Gastroesophageal sphincter (tissue), 4 donors: Measurements from ENCODE around the gene TMEM198. TPM values are rescaled to one million over a fixed set of nuclear protein-coding genes. Genes with fewer than 3 reads are reported as not detected.

Source experiments
- ATAC-seq: fragments of 150-250 bp; one replicate; pipeline ENCODE4 v1.9.1; 2016; ENCODE audit warnings: mild to moderate bottlenecking, moderate library complexity
- H3K27ac ChIP-seq, 4 donors: fragments of 200-600 bp; sonication (generic) in 3 of 4; 1 replicate in 3 of 4; 2 replicates in 1 of 4; pipeline ENCODE4 v1.5.1; 2016 to 2019
- H3K27me3 ChIP-seq: fragments of 200-600 bp; sonication (generic); one replicate; pipeline ENCODE4 v1.5.1; 2019
- H3K36me3 ChIP-seq, 2 donors: fragments of 200-600 bp; sonication (generic); one replicate each; pipeline ENCODE4 v1.5.1; 2019; ENCODE audit warnings: control low read depth in 1 of 2
- H3K4me1 ChIP-seq, 3 donors: fragments of 200-600 bp; sonication (generic); 1 replicate in 2 of 3; 2 replicates in 1 of 3; pipeline ENCODE4 v1.5.1; 2016 to 2019; ENCODE audit warnings: control low read depth in 2 of 3
- H3K4me3 ChIP-seq, 2 donors: fragments of 200-600 bp; sonication (generic); one replicate each; pipeline ENCODE4 v1.5.1; 2019; ENCODE audit warnings: mild to moderate bottlenecking in 1 of 2, moderate library complexity in 1 of 2
- H3K9me3 ChIP-seq, 3 donors: fragments of 200-600 bp; sonication (generic); one replicate each; pipeline ENCODE4 v1.5.1; 2017 to 2019; ENCODE audit warnings: control low read depth in 2 of 3
- CTCF ChIP-seq, 4 experiments: fragments of 200-600 bp in 2 of 4; fragments of 450-650 bp in 2 of 4; sonication (generic) in 1 of 4; IDR thresholded peaks; one replicate each; pipeline ENCODE4 v1.5.1; 2017 to 2019; ENCODE audit warnings: antibody characterized with exemption in 4 of 4, mild to moderate bottlenecking in 2 of 4, moderate library complexity in 2 of 4
- EP300 ChIP-seq: sonication (generic); formaldehyde crosslinking; IDR thresholded peaks from one replicate; pipeline ENCODE4 v1.6.1; 2017; ENCODE audit warnings: antibody characterized with exemption, mild to moderate bottlenecking
- POLR2A ChIP-seq, 2 donors: fragments of 450-650 bp; IDR thresholded peaks; one replicate each; pipeline ENCODE4 v1.6.1; 2017; ENCODE audit warnings: antibody characterized with exemption in 2 of 2, mild to moderate bottlenecking in 2 of 2, moderate library complexity in 1 of 2
- POLR2AphosphoS5 ChIP-seq: sonication (generic); formaldehyde crosslinking; IDR thresholded peaks from one replicate; pipeline ENCODE4 v1.6.1; 2017; ENCODE audit warnings: antibody characterized with exemption
- WGBS, 2 donors: methylation state at CpG; one replicate each; pipeline ENCODE4 v1.1.5; 2018; ENCODE audit warnings: low coverage in 1 of 2; 5-methylcytosine and 5-hydroxymethylcytosine counted together
- total RNA-seq, 4 donors: library from RNA; depleted of rRNA; stranded (reverse); fragments of >200 nt; gene quantifications; one replicate each; pipeline ENCODE4 v1.1.0, GENCODE V29; 2016

The TMEM198 gene
- total RNA-seq, 4 donors from 2014 or later, result 1.6 to 9.5 (median 4.1) TPM

- Histone ChIP-seq H3K27me3 (peaks cover 46% of the 10 kb centered on the region), H3K4me3 (no peak overlapping the region), H3K4me1 (peaks cover 0 to 40% (median 27%) of the 10 kb centered on the region in 3 donors), H3K36me3 (no peaks in the 10 kb centered on the region), H3K27ac (no peak overlapping the region), H3K9me3 (no peaks in the 10 kb centered on the region)
- ATAC-seq, result no peak
- TF ChIP-seq POLR2A (IDR thresholded peaks at IDR 0.05) (no peak), EP300 (no peak), CTCF (IDR thresholded peaks at IDR 0.05) (no peak), POLR2AphosphoS5 (no peak)
- WGBS, 2 donors, result 68 to 80% methylated on average over 4 to 8 of the region's 8 CpGs
These were observed 23.7 kb upstream of the TMEM198 start for GRCh38 chr2:219520079-219520478.

- H3K27me3 ChIP-seq, result peaks cover 53% of the 10 kb centered on the region
These were observed 22.6 kb upstream of the TMEM198 start for GRCh38 chr2:219521066-219521880.

GRCh38 chr2:219522111-219523030 is 21.5 kb upstream of the TMEM198 start:
- Histone ChIP-seq H3K27ac (peak overlapping the region; percentile 5 to 90 (median 82)), H3K4me1 (peaks cover 0 to 37% (median 27%) of the 10 kb centered on the region in 3 donors), H3K4me3 (peak overlapping the region; percentile 1 to 48), H3K36me3 (no peaks in the 10 kb centered on the region), H3K9me3 (no peaks in the 10 kb centered on the region), H3K27me3 (peaks cover 51% of the 10 kb centered on the region)
- WGBS, 2 donors, result 5 to 7% methylated on average over 8 to 21 of the region's 70 CpGs
- ATAC-seq, result peak; percentile 52
- no peak for TF ChIP-seq POLR2A (IDR thresholded peaks at IDR 0.05)
- no peak for TF ChIP-seq EP300
- TF ChIP-seq CTCF (IDR thresholded peaks at IDR 0.05), result peak in 1 of 4 experiments; percentile 31
- TF ChIP-seq POLR2AphosphoS5, result peak; percentile 61

More at GRCh38 chr2:219521066-219521880, 22.6 kb upstream of the TMEM198 start:
- WGBS, 2 donors, result 13 to 21% methylated on average over 6 of the region's 14 CpGs
- TF ChIP-seq POLR2A (IDR thresholded peaks at IDR 0.05) (no peak), CTCF (IDR thresholded peaks at IDR 0.05) (peak in 3 of 4 experiments; percentile 68 to 81 (median 75)), POLR2AphosphoS5 (no peak)
- H3K9me3 ChIP-seq, result no peaks in the 10 kb centered on the region
- H3K4me1 ChIP-seq, result peaks cover 0 to 40% (median 27%) of the 10 kb centered on the region in 3 donors
- H3K36me3 ChIP-seq, result no peaks in the 10 kb centered on the region
- peak overlapping the region in 3 of 4 donors; percentile 78 to 90 (median 86) for H3K27ac ChIP-seq
- ATAC-seq, result peak; percentile 28
- no peak overlapping the region for H3K4me3 ChIP-seq

GRCh38 chr2:219523031-219523671 is 20.7 kb upstream of the TMEM198 start:
- H3K4me1 ChIP-seq, result peaks cover 0 to 31% (median 27%) of the 10 kb centered on the region in 3 donors
- H3K27me3 ChIP-seq, result peaks cover 47% of the 10 kb centered on the region
- ATAC-seq, result no peak
- TF ChIP-seq POLR2AphosphoS5 (no peak), CTCF (IDR thresholded peaks at IDR 0.05) (no peak), POLR2A (IDR thresholded peaks at IDR 0.05) (no peak), EP300 (no peak)
- H3K4me3 ChIP-seq, result peak overlapping the region; percentile 1 to 48
- peak overlapping the region; percentile 5 to 90 (median 82) for H3K27ac ChIP-seq
- H3K36me3 ChIP-seq, result no peaks in the 10 kb centered on the region
- WGBS, 2 donors, result 27 to 32% methylated on average over 3 to 10 of the region's 24 CpGs
- H3K9me3 ChIP-seq, result no peaks in the 10 kb centered on the region
